HG02588 (cell line): ENCODE data around the gene PSMB2.
"Not testable (repeated sequence)": the region's sequence is repeated elsewhere in the genome, so short reads cannot be mapped to it uniquely, and the experiment has no call there.

Source experiments
- ATAC-seq: cut with Tn5 transposase; IDR thresholded peaks from one replicate; pipeline ENCODE4 v1.9.1; 2021; ENCODE audit warnings: mild to moderate bottlenecking, moderate library complexity; ENCODE audit not compliant: unreplicated experiment

The PSMB2 gene

DNA sequence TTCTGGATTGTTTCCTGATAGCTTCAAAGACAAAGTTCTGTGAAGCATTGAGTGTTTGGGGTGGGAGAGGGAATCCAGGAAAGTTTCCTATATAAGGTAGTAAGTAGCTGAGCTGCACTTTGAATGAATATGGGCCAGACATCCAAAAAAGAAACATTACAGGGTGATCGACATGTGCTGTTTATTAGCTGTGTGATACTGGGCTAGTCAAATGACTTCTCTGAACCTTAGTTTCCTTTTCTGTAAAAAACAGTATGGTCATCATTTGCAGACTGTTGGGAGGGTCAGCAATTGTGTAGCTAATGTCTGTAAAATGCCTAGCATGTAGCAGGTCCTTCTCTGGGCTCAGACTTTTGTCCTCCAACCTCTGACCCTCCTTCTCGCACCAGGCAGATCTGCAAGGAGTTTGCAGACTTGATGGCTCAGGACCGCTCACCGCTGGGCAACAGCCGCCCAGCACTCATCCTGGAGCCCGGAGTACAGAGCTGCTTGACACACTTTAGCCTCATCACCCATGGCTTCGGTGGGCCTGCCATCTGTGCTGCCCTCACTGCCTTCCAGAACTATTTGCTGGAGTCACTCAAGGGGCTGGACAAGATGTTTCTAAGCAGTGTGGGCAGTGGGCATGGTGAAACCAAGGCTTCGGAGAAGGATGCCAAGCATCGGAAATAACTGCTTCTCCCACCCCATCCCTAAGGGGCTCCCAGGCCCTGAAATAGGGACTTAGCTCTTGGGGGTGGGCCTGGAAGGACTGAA lies 47.1 kb downstream of the PSMB2 start:
- no peak for ATAC-seq

GRCh38 chr1:35592991-35593769 lies 48.1 kb downstream of the PSMB2 start:
- ATAC-seq = no peak

DNA sequence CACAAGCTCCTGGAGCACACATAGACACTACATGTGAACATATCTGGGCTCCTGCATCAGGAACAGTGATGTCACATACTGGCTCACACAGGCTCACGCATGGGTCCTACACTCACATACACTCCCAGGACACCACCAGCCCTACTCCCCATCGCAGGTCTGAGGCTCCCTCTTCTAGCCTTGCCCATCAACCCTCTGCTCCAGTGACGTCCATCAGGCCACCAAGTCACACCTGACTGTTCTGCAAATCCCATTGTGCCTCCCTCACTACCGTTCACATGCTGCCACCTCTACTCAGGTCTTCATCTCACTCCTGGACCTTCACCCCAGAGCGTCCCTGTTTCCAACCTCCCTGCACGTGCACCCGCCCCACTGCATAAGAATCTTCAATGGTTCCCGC lies 50.1 kb downstream of the PSMB2 start:
- ATAC-seq = no peak

GRCh38 chr1:35590476-35591040 lies 50.8 kb downstream of the PSMB2 start:
- ATAC-seq = no peak

DNA sequence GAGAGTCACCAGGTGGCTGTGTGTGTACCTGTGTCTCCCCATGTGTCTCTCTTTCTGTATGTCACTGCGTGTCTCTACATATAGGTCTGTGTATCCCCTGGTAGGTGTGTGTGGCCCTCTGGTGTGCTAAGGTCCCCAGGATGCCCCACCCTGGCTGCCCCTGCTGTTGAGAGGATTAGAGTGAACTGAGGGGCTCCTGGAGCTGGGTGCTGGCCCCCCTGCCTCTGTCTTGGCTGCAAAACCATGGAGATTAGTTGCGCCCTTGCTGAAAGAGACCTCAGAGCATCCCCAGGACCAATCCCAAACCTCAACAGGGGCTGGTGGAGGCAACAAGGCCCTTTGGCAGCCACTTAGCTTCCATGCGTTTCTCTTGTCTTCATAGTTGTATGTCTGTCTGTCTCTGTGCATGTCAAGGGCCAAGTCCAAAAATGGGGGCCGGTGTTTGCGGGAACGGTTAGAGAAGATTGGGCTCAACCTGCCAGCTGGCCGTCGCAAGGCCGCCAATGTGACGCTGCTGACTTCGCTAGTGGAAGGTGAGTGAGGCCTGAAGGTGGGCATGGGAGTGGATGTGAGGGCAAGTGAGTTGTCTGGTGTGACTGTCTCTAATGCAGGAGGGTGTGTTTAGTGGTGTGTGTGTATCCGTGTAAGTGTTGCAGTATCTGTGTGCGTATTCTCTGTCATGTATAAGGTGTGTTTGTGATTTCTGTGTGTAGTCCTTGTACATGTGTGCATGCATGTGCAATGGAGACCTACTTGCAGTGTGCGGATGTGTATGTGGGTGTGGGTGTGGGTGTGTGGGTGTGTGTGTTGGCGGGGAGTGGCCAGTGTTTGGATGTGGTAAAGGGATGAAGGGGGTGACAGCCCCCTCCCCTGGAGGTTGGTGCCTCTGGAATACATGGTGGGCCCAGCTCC lies 51.6 kb downstream of the PSMB2 start:
- no peak for ATAC-seq

DNA sequence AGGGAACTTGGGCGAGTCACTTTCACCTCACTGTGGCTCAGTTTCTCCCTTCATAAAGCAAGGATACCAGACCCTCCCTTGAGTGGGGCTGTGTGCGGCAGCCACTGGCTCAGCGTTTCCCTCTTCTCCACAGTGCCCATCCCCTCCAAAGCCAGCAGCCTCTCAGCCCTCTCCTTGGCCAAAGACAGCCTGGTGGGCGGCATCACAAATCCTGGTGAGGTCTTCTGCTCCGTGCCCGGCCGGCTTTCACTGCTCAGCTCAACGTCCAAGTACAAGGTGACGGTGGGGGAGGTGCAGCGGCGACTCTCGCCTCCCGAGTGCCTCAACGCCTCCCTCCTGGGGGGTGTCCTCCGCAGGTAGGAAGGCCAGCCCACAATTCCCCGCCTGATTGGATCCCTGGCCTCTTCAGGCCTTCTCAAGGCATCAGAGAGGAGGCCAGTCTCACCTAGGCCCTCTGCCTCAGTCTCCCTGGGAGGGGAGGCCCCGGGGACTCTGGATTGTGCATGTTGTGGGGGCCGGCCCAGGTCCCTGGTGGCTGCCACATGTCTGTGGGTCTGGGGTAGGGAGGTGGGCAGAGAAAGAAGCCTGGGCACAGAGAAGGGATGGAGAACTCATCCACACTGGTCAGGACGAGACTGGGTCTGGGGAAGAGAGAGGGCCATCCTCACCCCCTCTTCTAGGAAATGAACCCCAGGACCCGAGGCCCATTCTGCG lies 53.0 kb downstream of the PSMB2 start:
- no peak for ATAC-seq

GRCh38 chr1:35587736-35588135 lies 53.6 kb downstream of the PSMB2 start:
- no peak for ATAC-seq

DNA sequence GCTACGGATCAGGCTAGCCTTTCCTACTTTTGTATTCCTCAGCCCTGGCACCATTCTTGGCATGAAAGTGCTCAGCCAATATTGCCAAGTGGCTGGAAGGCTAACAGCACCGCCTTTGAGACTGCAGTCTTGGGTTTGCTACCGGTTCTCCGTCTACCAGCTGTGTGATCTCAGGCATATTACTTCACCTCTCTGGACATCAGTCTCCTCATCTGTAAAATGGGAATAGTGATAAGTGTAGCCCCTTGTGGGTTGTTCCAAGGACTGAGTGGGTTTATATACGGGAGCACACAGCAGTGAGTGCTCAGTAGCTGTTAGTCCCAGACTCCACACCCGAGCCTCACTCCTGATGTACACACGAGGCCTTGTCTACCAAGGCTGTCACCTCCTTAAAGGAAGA lies 54.5 kb downstream of the PSMB2 start:
- ATAC-seq = no peak

DNA sequence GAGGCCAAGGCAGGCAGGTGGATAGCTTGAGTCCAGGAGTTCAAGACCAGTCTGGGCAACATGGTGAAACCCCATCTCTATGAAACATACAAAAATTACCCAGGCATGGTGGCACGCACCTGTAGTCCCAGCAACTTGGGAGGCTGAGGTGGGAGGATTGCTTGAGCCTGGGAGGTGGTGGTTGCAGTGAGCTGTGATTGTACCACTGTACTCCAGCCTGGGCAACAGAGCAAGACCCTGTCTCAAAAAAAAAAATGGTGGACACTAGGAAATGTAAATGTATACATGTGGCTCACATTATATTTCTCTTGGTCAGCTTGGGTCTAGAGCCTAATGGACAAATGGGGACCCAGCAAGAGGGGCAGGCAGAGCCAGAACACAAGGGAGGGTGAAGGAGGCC lies 55.5 kb downstream of the PSMB2 start:
- ATAC-seq = not testable (repeated sequence)

GRCh38 chr1:35585281-35585680 lies 56.0 kb downstream of the PSMB2 start:
- no peak for ATAC-seq

- not testable (repeated sequence) for ATAC-seq
Observed at GRCh38 chr1:35581621-35582020, 59.7 kb downstream of the PSMB2 start.

- no peak for ATAC-seq
Observed at GRCh38 chr1:35580949-35581388, 60.4 kb downstream of the PSMB2 start.

GRCh38 chr1:35577071-35577998 lies 64.0 kb downstream of the PSMB2 start:
- no peak for ATAC-seq

GRCh38 chr1:35576766-35577070 lies 64.6 kb downstream of the PSMB2 start:
- not testable (repeated sequence) for ATAC-seq

DNA sequence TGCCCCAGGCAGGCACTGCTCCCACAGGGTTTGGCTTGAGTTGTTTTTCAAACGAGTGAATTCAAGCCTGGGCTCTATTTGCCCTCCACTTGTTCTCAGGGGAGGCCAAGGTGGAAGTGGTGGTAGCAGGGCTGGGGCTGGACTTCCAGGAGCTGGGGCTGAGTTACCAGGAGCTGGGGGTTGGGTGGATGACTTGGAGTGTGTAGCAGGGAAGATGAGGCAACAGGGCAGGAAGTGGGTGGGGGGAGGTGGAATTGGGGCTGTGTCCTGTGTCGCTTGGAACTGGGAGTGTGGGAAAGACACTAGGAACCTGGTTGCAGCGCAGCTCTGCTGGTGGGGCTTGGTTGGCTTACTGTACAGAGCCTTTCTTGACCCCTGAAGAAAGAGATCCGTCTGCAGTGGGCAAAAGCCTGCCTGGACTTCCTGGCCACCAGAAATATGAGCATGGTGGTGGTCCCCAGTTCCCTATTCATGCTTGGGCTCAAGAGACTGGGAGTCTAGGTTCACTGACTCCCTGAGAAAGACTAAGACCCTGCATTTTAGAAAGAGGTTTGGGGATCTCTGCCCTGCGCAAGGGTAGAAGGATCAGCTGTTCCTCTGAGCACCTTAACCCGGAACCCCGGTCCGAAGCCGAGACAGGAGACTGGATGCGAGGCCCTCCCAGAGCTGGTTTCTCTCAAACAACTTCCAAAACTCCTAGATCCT lies 65.1 kb downstream of the PSMB2 start:
- ATAC-seq = no peak

DNA sequence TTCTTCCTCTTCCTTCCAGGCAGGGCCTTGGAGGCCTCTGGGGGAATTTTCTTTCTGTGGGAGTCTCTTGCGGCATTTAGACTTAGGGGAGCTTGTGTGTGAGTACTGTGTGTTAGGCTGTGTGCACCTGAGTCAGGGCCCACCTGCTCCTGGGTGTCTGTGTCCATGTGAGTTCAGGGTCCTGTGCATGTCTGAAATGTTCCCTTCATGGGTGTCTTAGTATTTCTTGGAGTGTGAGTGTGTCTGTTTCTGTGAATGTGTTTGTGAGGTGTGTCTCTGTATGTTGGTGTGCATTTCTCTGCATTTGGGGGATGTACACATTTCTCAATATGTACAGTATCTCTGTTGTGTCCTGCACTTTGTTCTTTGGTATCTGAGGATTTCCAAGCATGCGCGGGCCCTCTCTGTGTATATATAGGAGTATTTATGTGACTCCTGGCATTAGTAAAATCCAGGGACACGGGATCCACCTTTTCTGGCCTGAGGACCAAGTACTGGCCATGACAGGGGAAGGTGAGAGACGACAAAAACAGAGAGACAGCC lies 65.8 kb downstream of the PSMB2 start:
- no peak for ATAC-seq

- no peak for ATAC-seq
Observed at GRCh38 chr1:35574655-35575415, 66.5 kb downstream of the PSMB2 start.
